Measurements from ENCODE around the gene TNC. TPM values are rescaled to one million over a fixed set of nuclear protein-coding genes. Genes with fewer than 3 reads are reported as not detected.

TNC gene
- total RNA-seq, 1 experiment from 2014 or later: 11.4 TPM

DNA sequence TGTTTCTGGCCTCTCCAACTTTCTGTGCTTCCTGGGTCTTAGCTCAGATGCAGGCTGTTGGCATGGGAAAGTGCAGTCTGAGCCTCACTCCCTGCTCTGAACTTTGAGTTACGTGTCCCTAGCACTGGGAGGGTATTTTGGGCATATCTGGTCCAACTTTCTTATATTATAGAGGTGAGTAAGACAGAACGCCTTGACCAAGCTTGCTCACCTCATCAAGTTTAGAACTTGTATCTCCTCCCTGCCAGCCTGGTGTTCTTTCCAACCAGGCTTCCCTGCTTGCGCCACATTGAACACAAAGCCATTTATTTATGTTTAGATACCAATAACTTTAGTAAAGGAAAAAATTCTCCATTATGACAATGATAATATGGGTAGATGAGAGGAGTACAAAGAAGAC, 33.2 kb downstream of the TNC start:
- BruUV-seq (replicated peaks): no TSS peak
- Mint-ChIP-seq H3K4me3 (ENCODE audit: unreplicated experiment) (no peak overlapping the region), H3K4me1 (ENCODE audit: low read depth, unreplicated experiment) (no peaks in the 10 kb centered on the region), H3K27me3 (ENCODE audit: insufficient read depth, unreplicated experiment) (no peaks in the 10 kb centered on the region), H3K9me3 (ENCODE audit: unreplicated experiment) (no peaks in the 10 kb centered on the region), H3K36me3 (ENCODE audit: insufficient read depth, unreplicated experiment) (no peaks in the 10 kb centered on the region), H3K27ac (ENCODE audit: unreplicated experiment) (no peak overlapping the region)
- no peak for DNase-seq
- Histone ChIP-seq H3K27me3 (replicated peaks; ENCODE audit: control insufficient read depth, insufficient read depth, low read length) (no peaks in the 10 kb centered on the region), H3K4me3 (ENCODE audit: low read depth, low read length) (no peak overlapping the region), H3K9me3 (no peaks in the 10 kb centered on the region), H3K36me3 (ENCODE audit: control insufficient read depth, insufficient read depth, low read length) (no peaks in the 10 kb centered on the region), H3K4me1 (peaks cover 6% of the 10 kb centered on the region; the same call in 1 of the 2 replicates)
- ChIA-PET CTCF (no interaction called here), POLR2A (no interaction called here)
- intact Hi-C loops (cut with micrococcal nuclease; ENCODE audit: unreplicated experiment): no loop called here
- TF ChIP-seq, protein P1, sequence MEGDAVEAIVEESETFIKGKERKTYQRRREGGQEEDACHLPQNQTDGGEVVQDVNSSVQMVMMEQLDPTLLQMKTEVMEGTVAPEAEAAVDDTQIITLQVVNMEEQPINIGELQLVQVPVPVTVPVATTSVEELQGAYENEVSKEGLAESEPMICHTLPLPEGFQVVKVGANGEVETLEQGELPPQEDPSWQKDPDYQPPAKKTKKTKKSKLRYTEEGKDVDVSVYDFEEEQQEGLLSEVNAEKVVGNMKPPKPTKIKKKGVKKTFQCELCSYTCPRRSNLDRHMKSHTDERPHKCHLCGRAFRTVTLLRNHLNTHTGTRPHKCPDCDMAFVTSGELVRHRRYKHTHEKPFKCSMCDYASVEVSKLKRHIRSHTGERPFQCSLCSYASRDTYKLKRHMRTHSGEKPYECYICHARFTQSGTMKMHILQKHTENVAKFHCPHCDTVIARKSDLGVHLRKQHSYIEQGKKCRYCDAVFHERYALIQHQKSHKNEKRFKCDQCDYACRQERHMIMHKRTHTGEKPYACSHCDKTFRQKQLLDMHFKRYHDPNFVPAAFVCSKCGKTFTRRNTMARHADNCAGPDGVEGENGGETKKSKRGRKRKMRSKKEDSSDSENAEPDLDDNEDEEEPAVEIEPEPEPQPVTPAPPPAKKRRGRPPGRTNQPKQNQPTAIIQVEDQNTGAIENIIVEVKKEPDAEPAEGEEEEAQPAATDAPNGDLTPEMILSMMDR (IDR thresholded peaks at IDR 0.05; ENCODE audit: insufficient read depth in 1 of 2, low read depth in 1 of 2, low read length in 1 of 2, severe bottlenecking in 1 of 2, unreplicated experiment in 1 of 2): no peak

DNA sequence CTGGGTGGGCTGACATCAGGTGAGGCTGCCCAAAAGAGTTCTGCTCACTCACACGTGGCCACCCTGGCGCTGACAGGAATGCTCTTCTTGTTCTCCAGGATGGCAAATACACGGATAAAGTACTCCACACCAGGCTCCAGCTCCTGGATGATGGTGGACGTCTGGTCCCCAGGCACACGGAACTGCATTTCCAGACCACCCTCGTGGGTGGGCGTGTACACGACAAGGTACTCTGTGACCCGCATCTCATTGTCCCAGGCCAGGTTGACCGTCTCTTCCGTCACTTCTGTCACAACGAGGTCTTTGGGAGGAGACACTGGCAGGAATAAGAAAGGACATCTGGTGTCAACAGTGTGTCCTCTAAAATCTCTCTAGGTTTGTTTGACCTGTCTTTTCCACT, 33.8 kb downstream of the TNC start:
- Mint-ChIP-seq H3K4me3 (ENCODE audit: unreplicated experiment) (no peak overlapping the region), H3K27me3 (ENCODE audit: insufficient read depth, unreplicated experiment) (no peaks in the 10 kb centered on the region), H3K36me3 (ENCODE audit: insufficient read depth, unreplicated experiment) (no peaks in the 10 kb centered on the region), H3K9me3 (ENCODE audit: unreplicated experiment) (no peaks in the 10 kb centered on the region), H3K4me1 (ENCODE audit: low read depth, unreplicated experiment) (no peaks in the 10 kb centered on the region), H3K27ac (ENCODE audit: unreplicated experiment) (no peak overlapping the region)
- TF ChIP-seq, protein P1 (IDR thresholded peaks at IDR 0.05; ENCODE audit: insufficient read depth in 1 of 2, low read depth in 1 of 2, low read length in 1 of 2, severe bottlenecking in 1 of 2, unreplicated experiment in 1 of 2): no peak
- H3K4me1 ChIP-seq: peaks cover 6% of the 10 kb centered on the region; the same call in 1 of the 2 replicates
- CTCF ChIA-PET: no interaction called here
- H3K9me3 ChIP-seq: no peaks in the 10 kb centered on the region
- no peak for DNase-seq
- no TSS peak for BruUV-seq (replicated peaks)
- H3K27me3 ChIP-seq (replicated peaks; ENCODE audit: control insufficient read depth, insufficient read depth, low read length): no peaks in the 10 kb centered on the region
- intact Hi-C loops (cut with micrococcal nuclease; ENCODE audit: unreplicated experiment): no loop called here
- no peak overlapping the region for H3K4me3 ChIP-seq (ENCODE audit: low read depth, low read length)
- H3K36me3 ChIP-seq (ENCODE audit: control insufficient read depth, insufficient read depth, low read length): no peaks in the 10 kb centered on the region
- POLR2A ChIA-PET: no interaction called here

- no peaks in the 10 kb centered on the region for H3K9me3 Mint-ChIP-seq (ENCODE audit: unreplicated experiment)
- CTCF ChIA-PET: no interaction called here
Measured at GRCh38 chr9:115080242-115080641, 37.7 kb downstream of the TNC start.

More at GRCh38 chr9:115080242-115080641, 37.7 kb downstream of the TNC start:
- no peak for DNase-seq
- POLR2A ChIA-PET: no interaction called here
- BruUV-seq (replicated peaks): no TSS peak
- intact Hi-C loops (cut with micrococcal nuclease; ENCODE audit: unreplicated experiment): no loop called here
- H3K4me1 Mint-ChIP-seq (ENCODE audit: low read depth, unreplicated experiment): no peaks in the 10 kb centered on the region
- no peaks in the 10 kb centered on the region; the same call in 1 of the 2 replicates for H3K27me3 ChIP-seq (replicated peaks; ENCODE audit: control insufficient read depth, insufficient read depth, low read length)
- no peaks in the 10 kb centered on the region for H3K36me3 ChIP-seq (ENCODE audit: control insufficient read depth, insufficient read depth, low read length)
- peaks cover 6% of the 10 kb centered on the region; the same call in 1 of the 2 replicates for H3K4me1 ChIP-seq
- no peaks in the 10 kb centered on the region for H3K9me3 ChIP-seq
- no peak overlapping the region for H3K4me3 Mint-ChIP-seq (ENCODE audit: unreplicated experiment)
- no peak overlapping the region for H3K27ac Mint-ChIP-seq (ENCODE audit: unreplicated experiment)
- H3K36me3 Mint-ChIP-seq (ENCODE audit: insufficient read depth, unreplicated experiment): no peaks in the 10 kb centered on the region
- TF ChIP-seq, protein P1 (IDR thresholded peaks at IDR 0.05; ENCODE audit: insufficient read depth in 1 of 2, low read depth in 1 of 2, low read length in 1 of 2, severe bottlenecking in 1 of 2, unreplicated experiment in 1 of 2): no peak
- no peaks in the 10 kb centered on the region for H3K27me3 Mint-ChIP-seq (ENCODE audit: insufficient read depth, unreplicated experiment)
- no peak overlapping the region for H3K4me3 ChIP-seq (ENCODE audit: low read depth, low read length)
